ENCODE results near the gene LGI4. TPM values are rescaled to one million over a fixed set of nuclear protein-coding genes. Genes with fewer than 3 reads are reported as not detected.

LGI4 gene
- total RNA-seq, 1 experiment from 2014 or later, result 2.9 TPM

Other genes with a start within 250 kb of the LGI4 start
- 6.3 and 8.9 TPM in 2 replicates for gene ZNF30, start 208.2 kb downstream of the LGI4 start, total RNA-seq (2014; rRNA removed; shearing (Covaris generic))
- 16.7 and 18.0 TPM in 2 replicates for gene ZNF792, start 170.8 kb downstream of the LGI4 start, total RNA-seq (2014; rRNA removed; shearing (Covaris generic))
- 110 and 138 TPM in 2 replicates for gene GRAMD1A, start 134.7 kb downstream of the LGI4 start, total RNA-seq (2014; rRNA removed; shearing (Covaris generic))
- 8.1 and 8.9 TPM in 2 replicates for gene SCN1B, start 104.6 kb downstream of the LGI4 start, total RNA-seq (2014; rRNA removed; shearing (Covaris generic))
- gene HPN, start 93.3 kb downstream of the LGI4 start, total RNA-seq (2014; rRNA removed; shearing (Covaris generic)), result 6.1 and 13.9 TPM in 2 replicates
- gene FXYD3, start 19.2 kb downstream of the LGI4 start, total RNA-seq (2014; rRNA removed; shearing (Covaris generic)), result not detected in 2 replicates
- gene FXYD1, start 3.8 kb upstream of the LGI4 start, total RNA-seq (2014; rRNA removed; shearing (Covaris generic)), result 5.0 and 6.1 TPM in 2 replicates
- 1.3 and 1.8 TPM in 2 replicates for gene FXYD7, start 8.2 kb upstream of the LGI4 start, total RNA-seq (2014; rRNA removed; shearing (Covaris generic))
- gene FXYD5, start 19.7 kb upstream of the LGI4 start, total RNA-seq (2014; rRNA removed; shearing (Covaris generic)), result 101 and 115 TPM in 2 replicates
- not detected in 2 replicates for gene FAM187B, start 93.7 kb upstream of the LGI4 start, total RNA-seq (2014; rRNA removed; shearing (Covaris generic))
- 128 and 134 TPM in 2 replicates for gene LSR, start 113.9 kb upstream of the LGI4 start, total RNA-seq (2014; rRNA removed; shearing (Covaris generic))
- gene USF2, start 133.9 kb upstream of the LGI4 start, total RNA-seq (2014; rRNA removed; shearing (Covaris generic)), result 79.3 and 91.7 TPM in 2 replicates
- gene HAMP, start 147.5 kb upstream of the LGI4 start, total RNA-seq (2014; rRNA removed; shearing (Covaris generic)), result not detected in 2 replicates
- 0.10 TPM in 1 of 2 replicates, not detected in the other for gene MAG, start 157.1 kb upstream of the LGI4 start, total RNA-seq (2014; rRNA removed; shearing (Covaris generic))
- gene CD22, start 194.1 kb upstream of the LGI4 start, total RNA-seq (2014; rRNA removed; shearing (Covaris generic)), result 0.44 TPM in 1 of 2 replicates, not detected in the other
- gene FFAR1, start 212.8 kb upstream of the LGI4 start, total RNA-seq (2014; rRNA removed; shearing (Covaris generic)), result not detected in 2 replicates
- not detected in 2 replicates for gene FFAR3, start 223.4 kb upstream of the LGI4 start, total RNA-seq (2014; rRNA removed; shearing (Covaris generic))
- gene GPR42, start 236.0 kb upstream of the LGI4 start, total RNA-seq (2014; rRNA removed; shearing (Covaris generic)), result not detected in 2 replicates